ENCODE results near the gene CBLN3.
A peak's percentile ranks its signal among the peaks of the same experiment; 100 is the strongest.

The CBLN3 gene

GRCh38 chr14:24431569-24432258 is 2.2 kb upstream of the CBLN3 start:
- Histone ChIP-seq H3K9me3 (ENCODE audit: low read length) (no peaks in the 10 kb centered on the region), H3K27ac (ENCODE audit: low read depth, low read length, poor library complexity, severe bottlenecking) (peak overlapping the region; percentile 86), H3K4me2 (ENCODE audit: low read length) (peak overlapping the region; percentile 84), H3K36me3 (ENCODE audit: insufficient read depth, low read length) (peaks cover 35% of the 10 kb centered on the region), H2AFZ (ENCODE audit: low read length) (no peak overlapping the region), H3F3A (ENCODE audit: insufficient read depth, low read length) (no peaks in the 10 kb centered on the region), H3K79me2 (ENCODE audit: insufficient read depth, low read length) (no peaks in the 10 kb centered on the region), H3K4me1 (ENCODE audit: insufficient read depth, low read length, severe bottlenecking) (peaks cover 36% of the 10 kb centered on the region), H3K9me2 (ENCODE audit: low read depth, low read length) (no peaks in the 10 kb centered on the region), H4K20me1 (ENCODE audit: insufficient read depth, low read length) (no peaks in the 10 kb centered on the region), H3K9ac (ENCODE audit: low read length) (peak overlapping the region; percentile 80), H3K4me3 (ENCODE audit: low read depth, low read length, poor library complexity, severe bottlenecking) (peak overlapping the region; percentile 76), H3K27me3 (ENCODE audit: insufficient read depth, low read length) (no peaks in the 10 kb centered on the region)
- no peak for TF ChIP-seq EZH2 (IDR thresholded peaks at IDR 0.05; ENCODE audit: borderline replicate concordance, low read length)
- TF ChIP-seq, protein P1, sequence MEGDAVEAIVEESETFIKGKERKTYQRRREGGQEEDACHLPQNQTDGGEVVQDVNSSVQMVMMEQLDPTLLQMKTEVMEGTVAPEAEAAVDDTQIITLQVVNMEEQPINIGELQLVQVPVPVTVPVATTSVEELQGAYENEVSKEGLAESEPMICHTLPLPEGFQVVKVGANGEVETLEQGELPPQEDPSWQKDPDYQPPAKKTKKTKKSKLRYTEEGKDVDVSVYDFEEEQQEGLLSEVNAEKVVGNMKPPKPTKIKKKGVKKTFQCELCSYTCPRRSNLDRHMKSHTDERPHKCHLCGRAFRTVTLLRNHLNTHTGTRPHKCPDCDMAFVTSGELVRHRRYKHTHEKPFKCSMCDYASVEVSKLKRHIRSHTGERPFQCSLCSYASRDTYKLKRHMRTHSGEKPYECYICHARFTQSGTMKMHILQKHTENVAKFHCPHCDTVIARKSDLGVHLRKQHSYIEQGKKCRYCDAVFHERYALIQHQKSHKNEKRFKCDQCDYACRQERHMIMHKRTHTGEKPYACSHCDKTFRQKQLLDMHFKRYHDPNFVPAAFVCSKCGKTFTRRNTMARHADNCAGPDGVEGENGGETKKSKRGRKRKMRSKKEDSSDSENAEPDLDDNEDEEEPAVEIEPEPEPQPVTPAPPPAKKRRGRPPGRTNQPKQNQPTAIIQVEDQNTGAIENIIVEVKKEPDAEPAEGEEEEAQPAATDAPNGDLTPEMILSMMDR (IDR thresholded peaks at IDR 0.05; ENCODE audit: low read length), result peak; percentile 98

DNA sequence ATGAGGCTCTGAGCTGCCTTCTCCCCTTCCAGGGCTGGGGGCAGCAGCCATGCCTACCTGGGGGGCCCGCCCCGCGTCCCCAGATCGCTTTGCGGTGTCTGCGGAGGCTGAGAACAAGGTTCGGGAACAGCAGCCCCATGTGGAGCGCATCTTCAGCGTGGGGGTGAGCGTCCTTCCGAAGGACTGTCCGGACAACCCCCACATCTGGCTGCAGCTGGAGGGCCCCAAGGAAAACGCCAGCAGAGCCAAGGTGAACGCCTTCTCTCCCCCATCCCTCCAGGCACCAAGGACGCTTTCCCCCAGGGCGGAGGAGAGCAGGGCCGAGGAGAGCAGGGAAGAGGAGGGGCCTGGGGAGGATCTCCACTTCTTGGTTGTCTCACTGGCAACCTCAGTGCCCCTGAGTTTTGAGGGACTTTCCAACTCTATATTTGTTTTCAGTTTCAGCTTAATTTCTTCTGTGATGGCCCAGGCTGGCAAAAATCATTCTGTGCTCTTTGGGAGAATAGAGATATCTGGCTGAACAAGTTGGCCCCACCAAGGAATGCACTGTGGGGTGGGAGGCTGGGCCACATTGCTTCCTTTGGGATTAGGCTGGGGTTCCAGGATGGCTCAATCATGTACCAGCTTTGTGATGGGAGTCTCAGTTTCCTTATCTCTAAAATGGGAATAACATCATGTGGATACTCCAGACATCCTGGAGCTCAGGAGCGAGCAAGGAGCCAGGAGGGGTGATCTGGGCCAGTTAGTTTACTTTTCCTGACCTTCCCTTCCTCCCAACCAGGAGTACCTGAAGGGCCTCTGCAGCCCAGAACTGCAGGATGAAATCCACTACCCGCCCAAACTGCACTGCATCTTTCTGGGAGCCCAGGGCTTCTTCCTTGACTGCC is 1.5 kb upstream of the CBLN3 start:
- no peaks in the 10 kb centered on the region for H3K27me3 ChIP-seq (ENCODE audit: insufficient read depth, low read length)
- H3K27ac ChIP-seq (ENCODE audit: low read depth, low read length, poor library complexity, severe bottlenecking), result peak overlapping the region; percentile 86
- H3K4me3 ChIP-seq (ENCODE audit: low read depth, low read length, poor library complexity, severe bottlenecking), result peak overlapping the region; percentile 76
- TF ChIP-seq, protein P1 (IDR thresholded peaks at IDR 0.05; ENCODE audit: low read length), result no peak
- TF ChIP-seq EZH2 (IDR thresholded peaks at IDR 0.05; ENCODE audit: borderline replicate concordance, low read length), result no peak
- peak overlapping the region; percentile 84 for H3K4me2 ChIP-seq (ENCODE audit: low read length)
- H2AFZ ChIP-seq (ENCODE audit: low read length), result no peak overlapping the region
- no peaks in the 10 kb centered on the region for H3K9me3 ChIP-seq (ENCODE audit: low read length)
- H4K20me1 ChIP-seq (ENCODE audit: insufficient read depth, low read length), result no peaks in the 10 kb centered on the region
- H3F3A ChIP-seq (ENCODE audit: insufficient read depth, low read length), result no peaks in the 10 kb centered on the region
- H3K4me1 ChIP-seq (ENCODE audit: insufficient read depth, low read length, severe bottlenecking), result peaks cover 29% of the 10 kb centered on the region
- peak overlapping the region; percentile 80 for H3K9ac ChIP-seq (ENCODE audit: low read length)
- H3K9me2 ChIP-seq (ENCODE audit: low read depth, low read length), result no peaks in the 10 kb centered on the region
- no peaks in the 10 kb centered on the region for H3K79me2 ChIP-seq (ENCODE audit: insufficient read depth, low read length)
- H3K36me3 ChIP-seq (ENCODE audit: insufficient read depth, low read length), result peaks cover 28% of the 10 kb centered on the region

DNA sequence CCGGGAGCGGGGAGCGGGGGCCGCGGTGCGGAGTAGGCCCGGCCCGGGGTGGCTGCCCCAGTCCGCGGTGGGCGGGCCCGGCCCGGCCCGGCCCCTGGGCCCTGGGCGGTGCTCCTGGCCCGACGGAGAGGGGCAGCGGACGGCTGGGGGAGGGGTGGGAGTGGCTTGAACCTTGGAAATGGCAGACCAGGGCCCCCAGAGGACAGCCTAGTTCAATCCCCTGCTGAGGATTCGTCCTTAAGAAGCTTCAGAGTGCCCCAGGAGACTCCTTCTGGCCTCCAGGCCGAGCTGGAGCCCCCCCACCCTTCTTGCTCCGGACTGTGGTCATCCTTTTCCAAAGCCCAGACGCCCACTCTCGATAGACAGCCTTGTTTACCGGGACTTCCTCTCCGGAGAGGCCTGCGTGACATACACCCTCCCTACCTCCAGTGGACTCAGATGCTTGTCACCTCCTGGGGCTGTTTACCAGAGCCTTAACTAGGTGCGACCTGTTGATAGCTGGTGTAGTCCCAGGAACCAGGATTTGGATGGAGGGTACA is 744 bp upstream of the CBLN3 start:
- Histone ChIP-seq H3K27ac (ENCODE audit: low read depth, low read length, poor library complexity, severe bottlenecking) (peak overlapping the region; percentile 86), H3K4me1 (ENCODE audit: insufficient read depth, low read length, severe bottlenecking) (peaks cover 35% of the 10 kb centered on the region), H4K20me1 (ENCODE audit: insufficient read depth, low read length) (no peaks in the 10 kb centered on the region), H3K4me3 (ENCODE audit: low read depth, low read length, poor library complexity, severe bottlenecking) (peak overlapping the region; percentile 76), H3K79me2 (ENCODE audit: insufficient read depth, low read length) (no peaks in the 10 kb centered on the region), H3K4me2 (ENCODE audit: low read length) (peak overlapping the region; percentile 84), H3K9ac (ENCODE audit: low read length) (peak overlapping the region; percentile 80), H2AFZ (ENCODE audit: low read length) (no peak overlapping the region), H3K9me2 (ENCODE audit: low read depth, low read length) (no peaks in the 10 kb centered on the region), H3F3A (ENCODE audit: insufficient read depth, low read length) (no peaks in the 10 kb centered on the region), H3K27me3 (ENCODE audit: insufficient read depth, low read length) (no peaks in the 10 kb centered on the region), H3K9me3 (ENCODE audit: low read length) (no peaks in the 10 kb centered on the region), H3K36me3 (ENCODE audit: insufficient read depth, low read length) (peaks cover 22% of the 10 kb centered on the region)
- TF ChIP-seq EZH2 (IDR thresholded peaks at IDR 0.05; ENCODE audit: borderline replicate concordance, low read length), result no peak
- TF ChIP-seq, protein P1 (IDR thresholded peaks at IDR 0.05; ENCODE audit: low read length), result no peak

Measured in OCI-LY1 (cell line).